Kidney epithelial cell (primary cell): ENCODE data around the gene CDC42BPA. TPM values are rescaled to one million over a fixed set of nuclear protein-coding genes. Genes with fewer than 3 reads are reported as not detected.

Source experiments
- DNase-seq: peaks from one replicate; pipeline ENCODE4 v3.0.0-alpha.2; 2010; ENCODE audit warnings: low read depth
- H3K27me3 ChIP-seq: 2 replicates; pipeline ENCODE4 v1.6.0; 2011; ENCODE audit warnings: low read length; ENCODE audit not compliant: control insufficient read depth, insufficient read depth
- H3K36me3 ChIP-seq: 2 replicates; pipeline ENCODE4 v1.5.1; 2011; ENCODE audit warnings: low read length; ENCODE audit not compliant: control insufficient read depth, insufficient read depth
- H3K4me3 ChIP-seq: 2 replicates; pipeline ENCODE4 v1.5.1; 2011; ENCODE audit warnings: low read depth, mild to moderate bottlenecking, control low read depth, low read length
- CTCF ChIP-seq: IDR thresholded peaks from 2 replicates; pipeline ENCODE4 v1.5.1; 2011; ENCODE audit warnings: mild to moderate bottlenecking, moderate library complexity, low read length, control low read depth, inconsistent platforms; ENCODE audit not compliant: insufficient read depth, poor library complexity, severe bottlenecking
- total RNA-seq: library from RNA; depleted of rRNA; stranded (reverse); fragments of >200 nt; gene quantifications from 2 replicates; pipeline ENCODE4 v1.2.3, GENCODE V29; 2015

The CDC42BPA gene
- total RNA-seq, 1 donor from 2014 or later, result 33.4 TPM

- Histone ChIP-seq H3K36me3 (no peaks in the 10 kb centered on the region), H3K27me3 (no peaks in the 10 kb centered on the region), H3K4me3 (no peak overlapping the region)
- TF ChIP-seq CTCF, result no peak
- no peak for DNase-seq
These were observed 372.0 kb downstream of the CDC42BPA start for GRCh38 chr1:226946285-226946684.

GRCh38 chr1:226945858-226946245, 372.4 kb downstream of the CDC42BPA start:
- no peak for TF ChIP-seq CTCF
- no peak for DNase-seq
- H3K36me3 ChIP-seq, result no peaks in the 10 kb centered on the region

GRCh38 chr1:226945106-226945857, 373.0 kb downstream of the CDC42BPA start:
- no peaks in the 10 kb centered on the region for H3K36me3 ChIP-seq
- no peak for TF ChIP-seq CTCF
- no peak overlapping the region for H3K4me3 ChIP-seq
- no peak for DNase-seq
- H3K27me3 ChIP-seq, result no peaks in the 10 kb centered on the region

More at GRCh38 chr1:226945858-226946245, 372.4 kb downstream of the CDC42BPA start:
- Histone ChIP-seq H3K4me3 (no peak overlapping the region), H3K27me3 (no peaks in the 10 kb centered on the region)

- TF ChIP-seq CTCF, result no peak
- no peaks in the 10 kb centered on the region for H3K27me3 ChIP-seq
- no peak for DNase-seq
- no peak overlapping the region for H3K4me3 ChIP-seq
- H3K36me3 ChIP-seq, result no peaks in the 10 kb centered on the region
These were observed 374.4 kb downstream of the CDC42BPA start for GRCh38 chr1:226943927-226944326.

- DNase-seq, result no peak
- no peak for TF ChIP-seq CTCF
- Histone ChIP-seq H3K36me3 (no peaks in the 10 kb centered on the region), H3K4me3 (no peak overlapping the region), H3K27me3 (no peaks in the 10 kb centered on the region)
These were observed 375.1 kb downstream of the CDC42BPA start for GRCh38 chr1:226943156-226943555.

GRCh38 chr1:226942392-226942791, 375.9 kb downstream of the CDC42BPA start:
- no peak for DNase-seq
- no peaks in the 10 kb centered on the region for H3K27me3 ChIP-seq
- H3K36me3 ChIP-seq, result no peaks in the 10 kb centered on the region
- no peak overlapping the region for H3K4me3 ChIP-seq
- no peak for TF ChIP-seq CTCF
